ENCODE results near the gene TPRA1.

DNA sequence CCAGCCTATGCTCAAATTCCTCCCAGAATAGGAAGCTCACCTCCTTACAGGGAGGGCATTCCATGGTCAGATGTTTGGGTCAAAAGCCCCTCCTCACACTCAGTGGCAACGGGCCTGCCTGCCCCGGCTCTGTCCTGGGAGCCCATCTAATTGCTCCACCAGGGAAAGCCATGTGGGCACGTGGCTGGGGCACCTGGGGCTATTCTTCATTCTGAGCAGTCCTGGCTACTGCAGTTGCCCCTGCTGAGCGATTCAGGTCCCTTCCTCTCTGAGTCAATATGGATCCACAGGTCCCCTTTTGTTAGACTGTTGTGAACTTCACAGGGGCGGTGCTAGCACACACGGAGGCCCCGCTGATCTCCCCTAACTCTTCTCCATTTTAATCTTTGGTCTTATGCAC, 39.4 kb downstream of the TPRA1 start:
- TF ChIP-seq, protein P1, sequence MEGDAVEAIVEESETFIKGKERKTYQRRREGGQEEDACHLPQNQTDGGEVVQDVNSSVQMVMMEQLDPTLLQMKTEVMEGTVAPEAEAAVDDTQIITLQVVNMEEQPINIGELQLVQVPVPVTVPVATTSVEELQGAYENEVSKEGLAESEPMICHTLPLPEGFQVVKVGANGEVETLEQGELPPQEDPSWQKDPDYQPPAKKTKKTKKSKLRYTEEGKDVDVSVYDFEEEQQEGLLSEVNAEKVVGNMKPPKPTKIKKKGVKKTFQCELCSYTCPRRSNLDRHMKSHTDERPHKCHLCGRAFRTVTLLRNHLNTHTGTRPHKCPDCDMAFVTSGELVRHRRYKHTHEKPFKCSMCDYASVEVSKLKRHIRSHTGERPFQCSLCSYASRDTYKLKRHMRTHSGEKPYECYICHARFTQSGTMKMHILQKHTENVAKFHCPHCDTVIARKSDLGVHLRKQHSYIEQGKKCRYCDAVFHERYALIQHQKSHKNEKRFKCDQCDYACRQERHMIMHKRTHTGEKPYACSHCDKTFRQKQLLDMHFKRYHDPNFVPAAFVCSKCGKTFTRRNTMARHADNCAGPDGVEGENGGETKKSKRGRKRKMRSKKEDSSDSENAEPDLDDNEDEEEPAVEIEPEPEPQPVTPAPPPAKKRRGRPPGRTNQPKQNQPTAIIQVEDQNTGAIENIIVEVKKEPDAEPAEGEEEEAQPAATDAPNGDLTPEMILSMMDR (IDR thresholded peaks at IDR 0.05 in 2 of 3, conservative IDR thresholded peaks at IDR 0.05 in 1 of 3; ENCODE audit: borderline replicate concordance in 1 of 3, insufficient read depth in 1 of 3, low read depth in 2 of 3, low read length in 2 of 3), result no peak
- TF ChIP-seq SIN3A (IDR thresholded peaks at IDR 0.05; ENCODE audit: low read depth) (no peak), POLR2AphosphoS5 (IDR thresholded peaks at IDR 0.05; ENCODE audit: low read depth, low read length) (no peak), POLR2A (IDR thresholded peaks at IDR 0.05; ENCODE audit: borderline replicate concordance, extremely low read depth, insufficient read depth, insufficient read length) (no peak), EZH2 (IDR thresholded peaks at IDR 0.05) (no peak), YY1 (IDR thresholded peaks at IDR 0.05; ENCODE audit: extremely low read depth, insufficient replicate concordance, low read depth, low read length) (no peak)
- TF ChIP-seq, protein P2, sequence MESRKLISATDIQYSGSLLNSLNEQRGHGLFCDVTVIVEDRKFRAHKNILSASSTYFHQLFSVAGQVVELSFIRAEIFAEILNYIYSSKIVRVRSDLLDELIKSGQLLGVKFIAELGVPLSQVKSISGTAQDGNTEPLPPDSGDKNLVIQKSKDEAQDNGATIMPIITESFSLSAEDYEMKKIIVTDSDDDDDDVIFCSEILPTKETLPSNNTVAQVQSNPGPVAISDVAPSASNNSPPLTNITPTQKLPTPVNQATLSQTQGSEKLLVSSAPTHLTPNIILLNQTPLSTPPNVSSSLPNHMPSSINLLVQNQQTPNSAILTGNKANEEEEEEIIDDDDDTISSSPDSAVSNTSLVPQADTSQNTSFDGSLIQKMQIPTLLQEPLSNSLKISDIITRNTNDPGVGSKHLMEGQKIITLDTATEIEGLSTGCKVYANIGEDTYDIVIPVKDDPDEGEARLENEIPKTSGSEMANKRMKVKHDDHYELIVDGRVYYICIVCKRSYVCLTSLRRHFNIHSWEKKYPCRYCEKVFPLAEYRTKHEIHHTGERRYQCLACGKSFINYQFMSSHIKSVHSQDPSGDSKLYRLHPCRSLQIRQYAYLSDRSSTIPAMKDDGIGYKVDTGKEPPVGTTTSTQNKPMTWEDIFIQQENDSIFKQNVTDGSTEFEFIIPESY (IDR thresholded peaks at IDR 0.05; ENCODE audit: extremely low read depth, insufficient replicate concordance, low read length), result no peak
- TF ChIP-seq, protein P3, sequence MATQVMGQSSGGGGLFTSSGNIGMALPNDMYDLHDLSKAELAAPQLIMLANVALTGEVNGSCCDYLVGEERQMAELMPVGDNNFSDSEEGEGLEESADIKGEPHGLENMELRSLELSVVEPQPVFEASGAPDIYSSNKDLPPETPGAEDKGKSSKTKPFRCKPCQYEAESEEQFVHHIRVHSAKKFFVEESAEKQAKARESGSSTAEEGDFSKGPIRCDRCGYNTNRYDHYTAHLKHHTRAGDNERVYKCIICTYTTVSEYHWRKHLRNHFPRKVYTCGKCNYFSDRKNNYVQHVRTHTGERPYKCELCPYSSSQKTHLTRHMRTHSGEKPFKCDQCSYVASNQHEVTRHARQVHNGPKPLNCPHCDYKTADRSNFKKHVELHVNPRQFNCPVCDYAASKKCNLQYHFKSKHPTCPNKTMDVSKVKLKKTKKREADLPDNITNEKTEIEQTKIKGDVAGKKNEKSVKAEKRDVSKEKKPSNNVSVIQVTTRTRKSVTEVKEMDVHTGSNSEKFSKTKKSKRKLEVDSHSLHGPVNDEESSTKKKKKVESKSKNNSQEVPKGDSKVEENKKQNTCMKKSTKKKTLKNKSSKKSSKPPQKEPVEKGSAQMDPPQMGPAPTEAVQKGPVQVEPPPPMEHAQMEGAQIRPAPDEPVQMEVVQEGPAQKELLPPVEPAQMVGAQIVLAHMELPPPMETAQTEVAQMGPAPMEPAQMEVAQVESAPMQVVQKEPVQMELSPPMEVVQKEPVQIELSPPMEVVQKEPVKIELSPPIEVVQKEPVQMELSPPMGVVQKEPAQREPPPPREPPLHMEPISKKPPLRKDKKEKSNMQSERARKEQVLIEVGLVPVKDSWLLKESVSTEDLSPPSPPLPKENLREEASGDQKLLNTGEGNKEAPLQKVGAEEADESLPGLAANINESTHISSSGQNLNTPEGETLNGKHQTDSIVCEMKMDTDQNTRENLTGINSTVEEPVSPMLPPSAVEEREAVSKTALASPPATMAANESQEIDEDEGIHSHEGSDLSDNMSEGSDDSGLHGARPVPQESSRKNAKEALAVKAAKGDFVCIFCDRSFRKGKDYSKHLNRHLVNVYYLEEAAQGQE (IDR thresholded peaks at IDR 0.05; ENCODE audit: low read depth), result no peak
- TF ChIP-seq, protein P4, sequence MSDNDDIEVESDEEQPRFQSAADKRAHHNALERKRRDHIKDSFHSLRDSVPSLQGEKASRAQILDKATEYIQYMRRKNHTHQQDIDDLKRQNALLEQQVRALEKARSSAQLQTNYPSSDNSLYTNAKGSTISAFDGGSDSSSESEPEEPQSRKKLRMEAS (IDR thresholded peaks at IDR 0.05), result no peak
